ENCODE results near the gene TBC1D14.

- no peak for TF ChIP-seq POLR2A (IDR thresholded peaks at IDR 0.05; ENCODE audit: low read length)
- no peak for TF ChIP-seq GATA1 (IDR thresholded peaks at IDR 0.05; ENCODE audit: low read depth, low read length)
Measured at GRCh38 chr4:7025040-7025602, 115.5 kb downstream of the TBC1D14 start.

All from erythroblast (primary cell).